CD14-positive monocyte (primary cell): Measurements from ENCODE around the gene LACTB. TPM values are rescaled to one million over a fixed set of nuclear protein-coding genes. Genes with fewer than 3 reads are reported as not detected.

Source experiments
- DNase-seq, 3 donors: peaks; one replicate each; pipeline ENCODE4 v3.0.0-alpha.2; 2011 to 2022
- H2AFZ ChIP-seq: 2 replicates; pipeline ENCODE4 v1.6.0; 2012; ENCODE audit warnings: mild to moderate bottlenecking, low read depth, low read length, inconsistent platforms; ENCODE audit not compliant: insufficient read depth, poor library complexity, severe bottlenecking
- H3K27ac ChIP-seq, 2 donors: 1 replicate in 1 of 2; 2 replicates in 1 of 2; pipeline ENCODE4 v1.5.1; 2012 to 2013; ENCODE audit warnings: low read length in 2 of 2, control low read depth in 1 of 2, inconsistent platforms in 1 of 2, low read depth in 1 of 2, mild to moderate bottlenecking in 1 of 2
- H3K27me3 ChIP-seq, 2 donors: one replicate each; pipeline versions ENCODE4 v1.6.0 to v1.6.1; 2011 to 2013; ENCODE audit warnings: low read length in 2 of 2; ENCODE audit not compliant: control insufficient read depth in 2 of 2, insufficient read depth in 2 of 2
- H3K36me3 ChIP-seq, 2 donors: replicated peaks in 1 of 2; 1 replicate in 1 of 2; 2 replicates in 1 of 2; pipeline versions ENCODE4 v1.5.1 to v1.6.1; 2012 to 2013; ENCODE audit warnings: low read length in 2 of 2, control low read depth in 1 of 2, inconsistent platforms in 1 of 2, mild to moderate bottlenecking in 1 of 2; ENCODE audit not compliant: insufficient read depth in 2 of 2, control insufficient read depth in 1 of 2
- H3K4me1 ChIP-seq, 2 donors: 1 replicate in 1 of 2; 2 replicates in 1 of 2; pipeline versions ENCODE4 v1.5.1 to v1.6.1; 2012 to 2013; ENCODE audit warnings: low read length in 2 of 2, control low read depth in 1 of 2, inconsistent platforms in 1 of 2, mild to moderate bottlenecking in 1 of 2, moderate library complexity in 1 of 2; ENCODE audit not compliant: insufficient read depth in 2 of 2, control insufficient read depth in 1 of 2
- H3K4me2 ChIP-seq: replicated peaks from 2 replicates; pipeline ENCODE3; 2012; ENCODE audit warnings: low read length, moderate library complexity, mild to moderate bottlenecking; ENCODE audit not compliant: poor library complexity, severe bottlenecking; ENCODE audit errors: extremely low read depth
- H3K4me3 ChIP-seq, 3 experiments: fragments of 200-600 bp in 1 of 3; sonication (generic) in 1 of 3; replicated peaks in 1 of 3; 1 replicate in 2 of 3; 2 replicates in 1 of 3; pipeline ENCODE4 v1.5.1; 2011 to 2013; ENCODE audit warnings: low read length in 3 of 3, mild to moderate bottlenecking in 3 of 3, control low read depth in 2 of 3, low read depth in 2 of 3, inconsistent platforms in 1 of 3, moderate library complexity in 1 of 3
- H3K79me2 ChIP-seq: 2 replicates; pipeline ENCODE4 v1.6.0; 2012; ENCODE audit warnings: mild to moderate bottlenecking, control low read depth, inconsistent platforms, low read length, moderate library complexity; ENCODE audit not compliant: insufficient read depth
- H3K9ac ChIP-seq: 2 replicates; pipeline ENCODE4 v1.6.0; 2017; ENCODE audit warnings: low read length, mild to moderate bottlenecking; ENCODE audit not compliant: insufficient read depth, poor library complexity, severe bottlenecking
- H3K9me3 ChIP-seq, 2 donors: replicated peaks in 1 of 2; 1 replicate in 1 of 2; 2 replicates in 1 of 2; pipeline versions ENCODE4 v1.5.1 to v1.6.1; 2012 to 2013; ENCODE audit warnings: low read length in 2 of 2, control low read depth in 1 of 2; ENCODE audit not compliant: control insufficient read depth in 1 of 2, insufficient read depth in 1 of 2
- H4K20me1 ChIP-seq: 2 replicates; pipeline ENCODE4 v1.6.0; 2012; ENCODE audit warnings: mild to moderate bottlenecking, low read length, control low read depth, moderate library complexity; ENCODE audit not compliant: insufficient read depth
- H3K27ac Mint-ChIP-seq, 7 donors: one replicate each; pipeline ENCODE4 v1.8.0; 2020; ENCODE audit warnings: mild to moderate bottlenecking in 7 of 7, mixed read lengths in 7 of 7, moderate library complexity in 6 of 7, inconsistent platforms in 2 of 7
- H3K27me3 Mint-ChIP-seq, 3 donors: one replicate each; pipeline ENCODE4 v1.8.0; 2021 to 2022; ENCODE audit warnings: low read depth in 3 of 3, mild to moderate bottlenecking in 3 of 3, mixed read lengths in 3 of 3, moderate library complexity in 3 of 3, inconsistent platforms in 1 of 3
- H3K36me3 Mint-ChIP-seq, 2 donors: one replicate each; pipeline ENCODE4 v1.8.0; 2020; ENCODE audit warnings: mixed read lengths in 2 of 2, inconsistent platforms in 1 of 2, mild to moderate bottlenecking in 1 of 2
- H3K4me1 Mint-ChIP-seq: one replicate; pipeline ENCODE4 v1.8.0; 2020; ENCODE audit warnings: mild to moderate bottlenecking, mixed read lengths
- H3K4me3 Mint-ChIP-seq, 2 donors: one replicate each; pipeline ENCODE4 v1.8.0; 2020; ENCODE audit warnings: mild to moderate bottlenecking in 2 of 2, mixed read lengths in 2 of 2, moderate library complexity in 1 of 2
- H3K9me3 Mint-ChIP-seq, 7 donors: one replicate each; pipeline ENCODE4 v1.8.0; 2020 to 2022; ENCODE audit warnings: mixed read lengths in 7 of 7, mild to moderate bottlenecking in 6 of 7, moderate library complexity in 6 of 7, inconsistent platforms in 2 of 7
- CTCF ChIP-seq: fragments of 200-600 bp; IDR thresholded peaks from one replicate; pipeline ENCODE4 v1.8.0; 2022; ENCODE audit warnings: antibody characterized with exemption, mild to moderate bottlenecking
- WGBS: methylation state at CpG from one replicate; pipeline ENCODE4 v1.1.5; 2013; ENCODE audit warnings: missing lambda C conversion rate; ENCODE audit not compliant: insufficient coverage; 5-methylcytosine and 5-hydroxymethylcytosine counted together
- intact Hi-C, 2 donors: fragments of 100-400 bp; cut with micrococcal nuclease; formaldehyde crosslinking; loops; one replicate each; pipeline versions ENCODE4 v1.15.0 to v1.15.1; 2023
- polyA plus RNA-seq, 3 donors: library from polyadenylated mRNA; depleted of rRNA in 1 of 3; unstranded in 2 of 3; stranded (reverse) in 1 of 3; fragments of 300-500 nt in 2 of 3; fragments of >200 nt in 1 of 3; fragmentation: Illumina TruSeq in 2 of 3; gene quantifications; 1 replicate in 2 of 3; 2 replicates in 1 of 3; pipeline ENCODE4 v1.2.3, GENCODE V29; 2012 to 2021

LACTB gene
- polyA plus RNA-seq, 3 donors: 18.5 to 59.3 (median 40.4) TPM

GRCh38 chr15:63109920-63110319 is 11.7 kb upstream of the LACTB start:
- Mint-ChIP-seq H3K9me3 (peaks cover 3 to 16% (median 10%) of the 10 kb centered on the region in 7 donors), H3K36me3 (peaks cover 0 to 3% of the 10 kb centered on the region in 2 donors), H3K27ac (no peak overlapping the region), H3K4me1 (peaks cover 30% of the 10 kb centered on the region), H3K27me3 (peaks cover 0 to 3% (median 0%) of the 10 kb centered on the region in 3 donors), H3K4me3 (no peak overlapping the region)
- no peak overlapping the region for H2AFZ ChIP-seq
- 100% methylated on average over 1 of the region's 2 CpGs for WGBS
- peaks cover 4 to 8% of the 10 kb centered on the region in 2 donors for H3K4me1 ChIP-seq
- H3K79me2 ChIP-seq: no peaks in the 10 kb centered on the region
- no peak for DNase-seq
- H3K27me3 ChIP-seq: no peaks in the 10 kb centered on the region
- H3K9ac ChIP-seq: no peak overlapping the region
- no peaks in the 10 kb centered on the region for H4K20me1 ChIP-seq
- peaks cover 6 to 12% of the 10 kb centered on the region in 2 donors for H3K9me3 ChIP-seq
- intact Hi-C loops: no loop called here
- H3K4me3 ChIP-seq: no peak overlapping the region
- H3K36me3 ChIP-seq: no peaks in the 10 kb centered on the region
- TF ChIP-seq CTCF: no peak
- H3K27ac ChIP-seq: no peak overlapping the region
- no peak overlapping the region for H3K4me2 ChIP-seq

DNA sequence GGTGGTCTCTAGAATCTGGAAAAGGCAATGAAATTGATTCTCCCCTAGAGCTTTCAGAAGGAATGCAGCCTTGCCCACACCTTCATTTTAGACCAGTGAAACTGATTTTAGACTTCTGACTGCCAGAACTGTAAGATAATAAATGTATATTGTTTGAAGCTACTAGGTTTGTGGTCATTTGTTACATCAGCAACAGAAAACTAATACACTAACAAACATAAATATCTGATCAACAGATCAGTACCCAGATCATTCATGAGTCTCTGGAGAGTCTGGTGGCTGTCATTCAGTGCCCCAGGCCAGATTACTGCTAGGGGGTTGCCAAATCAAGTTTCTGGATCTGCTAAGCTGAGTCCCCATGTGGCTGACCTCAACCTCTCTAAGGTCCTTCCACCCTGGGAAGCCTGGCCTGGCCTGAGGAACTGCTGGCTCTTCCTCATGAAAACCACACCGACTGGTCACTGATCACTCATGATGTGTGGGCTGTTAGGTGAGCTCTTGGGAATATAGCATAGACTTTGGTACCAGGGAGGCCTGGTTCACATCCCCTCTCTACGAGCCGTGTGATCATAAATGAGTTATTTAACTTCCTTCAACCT is 11.1 kb upstream of the LACTB start:
- H3K9me3 Mint-ChIP-seq: peaks cover 1 to 10% (median 5%) of the 10 kb centered on the region in 7 donors
- Histone ChIP-seq H3K4me2 (no peak overlapping the region), H3K4me1 (peaks cover 0 to 4% of the 10 kb centered on the region in 2 donors), H3K9me3 (peaks cover 3 to 7% of the 10 kb centered on the region in 2 donors), H2AFZ (peak overlapping the region; percentile 48), H3K79me2 (no peaks in the 10 kb centered on the region), H3K9ac (no peak overlapping the region), H3K27me3 (no peaks in the 10 kb centered on the region), H3K36me3 (no peaks in the 10 kb centered on the region), H4K20me1 (no peaks in the 10 kb centered on the region), H3K4me3 (no peak overlapping the region), H3K27ac (no peak overlapping the region)
- peaks cover 0 to 3% (median 0%) of the 10 kb centered on the region in 3 donors for H3K27me3 Mint-ChIP-seq
- intact Hi-C loops: no loop called here
- peaks cover 0 to 3% of the 10 kb centered on the region in 2 donors for H3K36me3 Mint-ChIP-seq
- no CpG with 5 or more reads among the region's 3 CpGs for whole genome bisulfite sequencing
- H3K4me1 Mint-ChIP-seq: peaks cover 25% of the 10 kb centered on the region
- DNase-seq: no peak
- TF ChIP-seq CTCF: no peak
- no peak overlapping the region for H3K27ac Mint-ChIP-seq
- no peak overlapping the region for H3K4me3 Mint-ChIP-seq
